HEK293T (cell line): ENCODE data around the gene NPEPL1.

ENCODE experiments used
- BHLHE40 ChIP-seq: fragments of 450-650 bp; IDR thresholded peaks from 2 replicates; pipeline ENCODE4 v1.6.1; 2016; ENCODE audit warnings: mild to moderate bottlenecking, moderate library complexity, borderline replicate concordance
- CTBP1 ChIP-seq: fragments of 450-650 bp; IDR thresholded peaks from 2 replicates; pipeline ENCODE4 v1.6.1; 2016; ENCODE audit warnings: borderline replicate concordance
- FOXA1 ChIP-seq: fragments of 450-650 bp; IDR thresholded peaks from 2 replicates; pipeline ENCODE4 v1.6.1; 2016; ENCODE audit warnings: mild to moderate bottlenecking
- FOXK2 ChIP-seq: fragments of 450-650 bp; IDR thresholded peaks from 2 replicates; pipeline ENCODE4 v1.6.1; 2016; ENCODE audit warnings: mild to moderate bottlenecking
- FOXM1 ChIP-seq: fragments of 450-650 bp; IDR thresholded peaks from 2 replicates; pipeline ENCODE4 v1.6.1; 2017; ENCODE audit warnings: mild to moderate bottlenecking, borderline replicate concordance
- PKNOX1 ChIP-seq: fragments of 450-650 bp; IDR thresholded peaks from 2 replicates; pipeline ENCODE4 v1.6.1; 2016
- SUZ12 ChIP-seq: fragments of 450-650 bp; IDR thresholded peaks from 2 replicates; pipeline ENCODE4 v1.6.1; 2016; ENCODE audit warnings: mild to moderate bottlenecking
- ZNF384 ChIP-seq: fragments of 450-650 bp; IDR thresholded peaks from 2 replicates; pipeline ENCODE4 v1.6.1; 2016

- TF ChIP-seq BHLHE40 (no peak), FOXM1 (no peak), FOXK2 (no peak), ZNF384 (no peak), PKNOX1 (no peak), CTBP1 (no peak), FOXA1 (no peak), SUZ12 (no peak)
Observed at GRCh38 chr20:58682656-58683531, 9.7 kb upstream of the NPEPL1 start.
